ENCODE data around the gene BMERB1.
"Not testable (repeated sequence)": the region's sequence is repeated elsewhere in the genome, so short reads cannot be mapped to it uniquely, and the experiment has no call there.

Gene BMERB1

DNA sequence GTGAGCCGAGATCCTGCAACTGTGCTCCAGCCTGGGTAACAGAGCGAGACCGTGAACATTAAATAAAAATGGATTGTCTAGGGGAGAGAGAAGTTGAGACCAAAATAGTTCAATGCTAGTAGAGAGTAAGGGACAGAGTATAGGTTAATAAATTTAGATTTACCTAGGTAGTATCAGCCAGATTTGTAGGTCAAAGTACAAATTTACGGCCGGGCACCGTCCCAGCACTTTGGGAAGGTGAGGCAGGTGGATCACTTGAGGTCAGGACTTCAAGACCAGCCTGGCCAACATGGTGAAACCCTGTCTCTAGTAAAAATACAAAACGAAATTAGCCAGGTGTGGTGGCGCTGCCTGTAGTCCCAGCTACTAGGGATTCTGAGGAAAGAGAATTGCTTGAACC lies 12.2 kb upstream of the BMERB1 start:
- DNase-seq, result no peak

DNA sequence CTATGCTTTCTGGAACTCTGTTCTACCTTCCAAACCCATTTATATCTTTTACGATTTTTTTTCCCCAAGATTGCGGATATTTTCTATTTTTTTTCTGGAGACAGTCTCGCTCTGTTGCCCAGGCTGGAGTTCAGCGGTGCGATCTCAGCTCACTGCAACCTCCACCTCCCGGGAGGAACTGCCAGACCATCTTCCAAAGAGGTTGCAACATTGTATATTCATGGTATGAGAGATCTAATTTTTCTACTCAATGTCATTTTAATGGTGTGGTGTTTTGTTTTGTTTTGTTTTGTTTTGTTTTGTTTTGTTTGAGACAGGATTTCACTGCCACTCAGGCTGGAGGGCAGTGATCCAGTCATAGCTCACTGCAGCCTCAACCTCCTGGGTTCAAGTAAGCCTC lies 8.5 kb upstream of the BMERB1 start:
- no peak for DNase-seq

DNA sequence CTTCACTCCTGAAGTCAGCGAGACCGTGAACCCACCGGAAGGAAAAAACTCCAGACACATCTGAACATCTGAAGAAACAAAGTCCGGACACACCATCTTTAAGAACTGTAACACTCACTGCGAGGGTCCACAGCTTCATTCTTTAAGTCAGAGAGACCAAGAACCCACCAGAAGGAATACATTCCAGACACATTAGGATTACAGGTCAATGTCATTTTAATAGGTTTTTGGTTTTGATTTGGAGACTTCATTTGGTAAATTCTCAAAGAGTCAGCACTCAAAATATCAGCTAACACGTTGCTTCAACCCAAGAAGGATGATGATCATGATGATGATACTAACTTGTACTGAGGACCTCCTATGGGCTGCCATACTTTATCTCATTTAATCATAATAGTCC lies 7.6 kb upstream of the BMERB1 start:
- DNase-seq, result no peak

DNA sequence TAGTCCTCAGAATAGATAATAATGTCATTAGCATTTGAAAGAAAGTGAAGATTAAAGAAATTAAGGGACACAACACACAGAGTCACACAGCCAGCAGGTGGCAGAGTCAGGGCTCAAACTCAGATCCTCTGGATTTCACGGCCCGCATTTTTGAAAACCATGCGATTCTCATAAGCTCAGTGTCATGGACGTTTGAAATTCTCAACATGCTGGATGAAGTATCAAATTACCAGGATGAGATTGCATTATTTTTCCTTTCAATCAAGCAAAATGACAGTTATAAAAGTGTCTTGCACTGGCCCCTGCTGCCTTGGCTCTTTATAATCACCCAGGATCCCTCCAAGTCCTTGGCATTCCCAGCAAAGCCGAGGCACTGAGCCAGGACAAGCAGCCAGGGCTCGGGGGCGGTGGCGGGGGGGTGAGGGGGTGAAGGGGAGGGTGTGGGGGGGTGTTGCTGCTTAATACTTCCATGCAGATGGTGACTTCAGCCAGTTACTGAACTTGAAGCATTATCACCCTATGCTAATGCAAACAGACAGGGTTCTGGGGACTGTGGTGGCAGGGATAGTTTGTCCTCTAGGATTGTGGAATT lies 6.6 kb upstream of the BMERB1 start:
- peak in 51 of 56 donors; percentile 3 to 83 (median 44) for DNase-seq

DNA sequence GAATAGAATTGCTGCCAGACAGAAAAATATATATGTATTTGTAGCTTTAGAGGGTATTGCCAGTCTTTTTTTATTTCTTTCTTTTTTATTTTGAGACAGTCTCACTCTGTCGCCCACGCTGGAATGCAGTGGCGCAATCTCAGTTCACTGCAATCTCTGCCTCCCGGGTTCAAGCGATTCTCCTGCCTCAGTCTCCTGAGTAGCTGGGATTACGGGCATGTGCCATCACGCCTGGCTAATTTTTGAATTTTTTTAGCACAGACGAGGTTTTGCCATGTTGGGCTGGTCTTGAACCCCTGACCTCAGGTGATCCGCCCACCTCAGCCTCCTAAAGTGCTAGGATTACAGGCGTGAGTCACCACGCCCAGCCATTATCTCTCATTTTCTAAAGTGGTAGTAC lies 3.5 kb upstream of the BMERB1 start:
- DNase-seq, result not testable (repeated sequence)

DNA sequence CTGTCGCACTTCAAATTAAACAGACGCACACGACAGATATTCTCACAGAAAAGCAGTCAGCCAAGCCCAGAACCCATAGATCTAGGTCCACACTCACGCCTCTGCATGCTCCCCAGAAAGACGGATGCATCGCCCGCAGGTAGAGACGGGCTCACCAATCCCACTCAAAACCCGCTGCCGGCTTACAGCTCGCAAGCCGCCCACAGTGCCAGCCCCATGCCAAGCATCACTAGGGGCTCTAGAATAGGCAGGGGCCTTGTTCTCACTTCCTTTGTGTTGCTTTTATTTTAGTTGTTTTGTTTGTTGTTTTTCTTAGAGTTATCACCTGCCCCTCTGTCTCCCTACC lies 336 bp upstream of the BMERB1 start:
- peak in 6 of 56 donors; percentile 44 to 63 (median 53) for DNase-seq

DNA sequence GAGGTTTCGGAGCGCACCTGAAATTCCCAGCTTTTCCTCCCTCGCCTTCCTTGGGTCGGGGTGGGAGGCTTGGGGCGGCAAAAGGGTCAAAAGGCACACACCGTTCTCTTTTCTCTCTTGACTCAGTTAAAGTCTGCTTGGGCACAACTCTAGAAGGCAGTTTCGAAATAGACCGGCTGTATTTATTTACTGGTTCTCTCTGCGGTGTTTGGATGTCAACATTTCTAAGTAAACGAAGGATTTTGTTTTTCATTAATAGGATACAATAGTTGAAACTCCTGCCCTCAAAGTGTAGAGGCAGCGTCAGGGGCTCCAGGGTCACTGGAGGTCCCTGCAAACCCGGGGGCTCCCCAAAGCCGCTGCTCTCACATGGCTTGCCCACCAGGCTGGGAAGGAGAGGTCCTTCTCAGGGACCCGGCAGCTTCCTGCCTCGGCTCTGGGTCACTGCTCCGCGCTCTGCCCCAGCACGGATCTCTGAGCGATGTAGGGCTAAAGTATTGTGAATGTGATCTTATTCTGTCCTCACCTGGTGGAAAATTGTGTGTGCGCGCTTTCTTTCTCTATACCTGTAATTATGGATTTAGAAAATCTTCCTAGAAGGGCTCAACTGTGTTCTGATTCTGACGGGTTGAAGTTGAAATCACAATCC lies 952 bp downstream of the BMERB1 start:
- peak in 8 of 56 donors; percentile 0 to 4 (median 2) for DNase-seq

DNA sequence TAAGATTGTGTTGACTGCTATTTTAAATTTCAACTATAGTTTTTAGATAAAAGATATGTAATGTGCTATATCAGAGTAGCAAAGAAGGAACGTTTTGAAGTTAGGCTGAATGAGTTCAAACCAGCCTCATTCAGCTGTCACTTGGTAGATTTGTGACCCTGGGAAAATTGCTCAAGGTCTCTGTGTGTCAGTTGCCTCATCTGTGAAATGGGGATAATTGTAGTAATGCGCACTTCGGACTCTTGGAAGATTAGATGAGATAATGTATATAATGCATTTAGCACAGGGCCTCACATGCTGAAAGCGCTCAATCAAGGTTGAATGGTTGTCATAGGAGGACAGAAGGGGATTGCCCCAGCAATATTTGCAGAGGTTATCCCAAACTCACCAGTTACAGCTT lies 4.7 kb downstream of the BMERB1 start:
- DNase-seq, result no peak

DNA sequence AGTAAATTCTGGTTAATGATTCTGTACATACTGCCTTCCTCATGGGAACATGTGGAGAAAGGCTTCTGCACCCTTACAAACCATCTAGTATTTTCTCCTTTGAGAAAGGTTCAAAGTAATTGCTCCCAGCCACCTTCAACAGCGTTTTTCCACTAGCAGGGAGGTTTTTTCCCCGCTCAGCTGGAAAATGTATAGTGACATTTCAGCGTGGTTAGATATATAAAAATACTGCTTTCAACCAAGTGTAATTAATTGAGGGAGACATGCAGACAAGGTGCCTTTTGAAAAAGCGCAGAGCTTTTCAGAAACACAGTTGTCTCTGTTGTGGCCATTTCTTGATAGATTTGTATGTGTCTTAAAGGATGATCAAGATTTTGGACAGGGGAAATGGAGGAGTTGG lies 5.1 kb downstream of the BMERB1 start:
- DNase-seq, result no peak

DNA sequence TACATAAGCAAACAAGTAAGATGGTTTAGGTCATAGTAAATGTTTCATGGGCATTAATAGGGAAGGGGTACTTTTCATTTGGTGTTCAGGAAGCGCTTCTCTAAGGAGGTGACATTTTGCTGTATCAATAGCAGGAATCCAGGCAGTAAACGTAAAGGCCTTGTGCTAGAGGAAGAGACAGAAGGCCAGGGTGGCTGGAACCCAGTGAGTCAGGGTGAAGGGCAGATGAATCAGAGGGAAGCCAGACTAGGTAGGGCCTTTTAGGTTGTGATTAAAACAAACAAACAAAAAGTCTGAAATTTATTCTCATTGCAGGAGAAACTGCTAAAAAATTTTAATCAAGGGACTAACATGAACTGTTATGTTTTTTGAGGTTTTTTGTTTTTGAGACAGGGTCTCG lies 6.5 kb downstream of the BMERB1 start:
- no peak for DNase-seq

DNA sequence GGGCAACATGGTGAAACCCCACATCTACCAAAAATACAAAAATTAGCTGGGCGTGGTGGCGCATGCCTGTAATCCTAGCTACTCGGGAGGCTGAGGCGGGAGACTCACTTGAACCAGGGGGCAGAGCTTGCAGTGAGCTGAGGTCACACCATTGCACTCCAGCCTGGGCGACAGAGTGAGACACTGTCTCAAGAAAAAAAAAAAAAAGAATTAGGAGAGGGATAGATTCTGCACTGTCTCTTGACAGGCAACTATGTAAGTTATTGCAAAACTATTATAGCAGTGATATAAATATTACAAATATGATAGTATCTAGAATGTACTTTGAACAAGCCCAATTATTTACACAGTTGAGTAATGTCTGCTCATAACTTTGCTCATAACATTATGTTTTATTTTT lies 7.8 kb downstream of the BMERB1 start:
- not testable (repeated sequence) for DNase-seq

DNA sequence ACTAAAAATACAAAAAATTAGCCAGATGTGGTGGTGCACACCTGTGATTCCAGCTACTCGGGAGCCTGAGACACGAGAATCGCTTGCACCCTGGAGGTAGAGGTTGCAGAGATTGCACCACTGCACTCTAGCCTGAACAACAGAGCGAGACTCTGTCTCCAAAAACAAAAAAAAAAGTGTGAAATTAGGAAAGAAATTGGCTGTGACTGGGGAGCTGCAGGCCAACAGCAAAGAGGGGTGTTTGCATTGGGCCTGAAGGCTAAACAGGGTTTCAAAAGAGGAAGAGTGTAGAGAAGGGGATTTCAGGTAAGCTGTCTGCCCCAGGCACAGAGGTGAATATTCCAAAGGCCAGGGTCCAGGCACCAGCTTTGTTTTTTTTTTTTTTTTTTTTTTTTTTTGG lies 9.4 kb downstream of the BMERB1 start:
- no peak for DNase-seq

DNA sequence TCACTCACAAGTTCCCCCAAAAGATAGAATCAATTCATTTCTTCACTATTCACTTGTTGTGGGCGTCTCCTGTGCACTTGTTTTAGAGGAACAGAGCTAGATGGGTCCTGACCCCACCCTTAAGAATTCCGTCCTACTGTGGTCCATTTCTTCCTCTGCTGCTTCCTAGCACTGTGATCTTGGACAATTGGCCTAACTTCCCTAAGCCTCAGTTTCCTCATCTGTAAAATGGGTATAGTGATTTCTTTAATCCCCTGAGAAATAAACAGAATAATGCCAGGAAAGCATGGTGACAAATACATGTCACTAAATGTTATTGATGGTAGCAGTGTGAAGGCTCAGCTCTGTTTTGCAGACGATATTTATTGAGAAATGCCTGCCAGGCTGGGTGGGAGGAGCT lies 9.9 kb downstream of the BMERB1 start:
- no peak for DNase-seq

DNA sequence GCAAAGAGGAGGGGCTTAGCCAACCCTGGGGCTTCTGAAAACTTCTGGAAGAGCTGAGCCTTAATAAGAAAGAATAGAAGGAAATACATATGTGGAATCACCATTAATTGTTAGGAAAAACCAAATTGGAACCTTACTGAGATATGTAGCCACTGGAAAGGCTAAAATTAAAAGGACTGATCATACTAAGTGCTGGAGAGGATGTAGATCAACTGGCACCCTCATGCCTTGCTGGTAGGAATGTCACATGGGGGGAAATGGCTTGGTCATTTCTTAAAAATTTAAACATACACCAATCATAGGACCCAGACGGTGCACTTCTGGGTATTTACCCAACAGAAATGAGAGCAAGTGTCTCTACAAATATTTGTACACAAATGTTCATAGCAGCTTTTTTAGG lies 11.1 kb downstream of the BMERB1 start:
- DNase-seq, result no peak

DNA sequence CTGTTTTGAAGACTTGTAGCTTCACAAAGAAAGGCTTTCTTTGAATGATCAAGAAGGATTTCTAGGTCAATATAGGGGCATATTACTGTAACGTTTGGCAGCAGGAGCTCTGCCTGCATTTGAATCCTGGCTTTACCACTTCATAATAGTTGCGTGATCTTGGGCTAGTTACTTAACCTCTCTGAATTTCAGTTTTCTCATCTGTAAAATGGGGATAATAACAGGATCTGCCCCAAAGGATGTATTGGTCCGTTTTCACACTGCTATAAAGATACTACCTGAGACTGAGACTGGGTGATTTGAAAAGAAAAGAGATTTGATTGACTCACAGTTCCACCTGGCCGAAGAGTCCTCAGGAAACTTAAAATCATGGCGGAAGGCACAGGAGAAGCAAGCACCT lies 12.5 kb downstream of the BMERB1 start:
- no peak for DNase-seq

DNA sequence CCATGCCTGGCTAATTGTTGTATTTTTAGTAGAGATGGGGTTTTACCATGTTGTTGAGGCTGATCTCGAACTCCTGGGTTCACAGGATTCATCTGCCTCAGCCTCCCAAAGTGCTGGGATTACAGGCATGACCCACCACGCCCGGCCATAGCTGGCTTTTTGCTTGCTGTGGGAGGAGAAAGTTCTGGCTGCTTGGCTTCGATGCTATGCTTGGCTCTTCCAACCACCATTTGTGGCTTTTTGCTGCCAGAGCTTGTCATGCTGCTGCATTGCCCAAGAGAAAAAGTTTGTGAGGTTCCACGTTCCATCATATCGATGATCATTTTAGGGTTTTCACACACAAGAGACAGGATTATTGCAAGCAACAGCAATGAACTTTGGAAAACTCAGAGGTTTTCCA lies 16.2 kb downstream of the BMERB1 start:
- no peak for DNase-seq

DNA sequence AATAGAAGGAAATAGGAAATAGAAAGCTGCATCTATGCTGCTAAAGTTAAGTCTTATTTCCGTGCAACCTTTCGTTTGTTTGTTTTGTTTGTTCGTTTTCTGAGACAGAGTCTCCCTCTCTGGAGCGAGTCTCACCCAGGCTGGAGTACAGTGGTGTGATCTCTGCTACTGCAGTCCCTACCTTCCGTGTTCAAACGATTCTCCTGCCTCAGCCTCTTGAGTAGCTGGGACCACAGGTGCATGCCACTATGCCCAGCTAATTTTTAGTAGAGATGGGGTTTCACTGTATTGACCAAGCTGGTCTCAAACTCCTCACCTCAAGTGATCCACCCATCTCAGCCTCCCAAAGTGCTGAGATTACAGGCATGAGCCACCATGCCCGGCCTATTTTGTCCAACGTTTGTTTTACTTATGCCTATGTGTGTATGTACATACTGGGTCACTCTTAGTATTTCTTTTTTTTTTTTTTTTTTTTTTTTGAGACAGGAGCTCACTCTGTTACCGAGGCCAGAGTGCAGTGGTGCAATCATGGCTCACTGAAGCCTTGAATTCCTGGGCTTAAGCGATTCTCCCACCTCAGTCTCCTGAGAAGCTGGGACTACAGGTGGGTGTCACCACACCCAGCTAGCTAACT lies 16.8 kb downstream of the BMERB1 start:
- DNase-seq, result no peak

DNA sequence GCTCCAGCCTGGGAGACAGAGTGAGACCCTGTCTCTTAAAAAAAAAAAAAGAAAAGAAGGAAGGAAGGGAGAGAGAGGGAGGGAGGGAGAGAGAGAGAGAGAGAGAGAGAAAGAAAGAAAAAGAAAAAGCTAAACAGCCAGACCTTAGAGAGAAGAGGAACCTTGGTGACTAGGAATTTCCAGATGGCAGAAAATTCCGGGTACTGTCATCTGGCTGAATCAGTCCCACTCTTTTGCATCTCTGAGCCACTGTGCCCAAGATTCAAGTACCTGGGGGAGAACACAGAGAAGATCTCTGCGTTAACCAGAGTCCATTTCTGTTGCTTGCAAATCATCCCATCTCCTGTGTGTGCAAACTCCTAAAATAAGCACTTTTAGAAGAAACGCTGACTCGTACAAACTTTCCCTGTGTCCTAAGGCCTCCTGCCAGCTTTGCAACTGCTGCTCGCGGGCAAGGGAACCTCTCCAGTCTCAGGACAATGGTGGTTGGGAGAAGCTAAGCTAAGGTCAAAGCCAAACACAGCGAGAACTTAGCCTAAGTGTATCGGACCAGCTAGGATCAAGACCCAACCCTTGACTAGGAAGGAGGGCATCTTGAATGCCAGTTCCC lies 18.0 kb downstream of the BMERB1 start:
- no peak for DNase-seq

DNA sequence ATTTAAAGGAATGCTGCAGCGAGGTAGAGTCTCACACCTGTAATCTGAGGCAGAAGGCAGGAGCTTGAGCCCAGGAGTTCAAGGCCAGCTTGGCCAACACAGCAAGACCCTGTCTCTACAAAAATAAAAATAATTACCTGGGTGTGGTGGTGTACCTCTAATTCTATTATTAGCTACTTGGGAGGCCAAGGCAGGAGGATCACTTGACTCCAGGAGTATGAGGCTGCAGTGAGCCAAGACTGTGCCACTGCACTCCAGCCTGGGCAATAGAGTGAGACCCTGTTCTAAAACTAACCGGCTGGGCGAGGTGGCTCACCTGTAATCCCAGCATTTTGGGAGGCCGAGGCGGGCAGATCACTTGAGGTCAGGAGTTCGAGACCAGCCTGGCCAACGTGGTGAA lies 18.9 kb downstream of the BMERB1 start:
- DNase-seq, result not testable (repeated sequence)

DNA sequence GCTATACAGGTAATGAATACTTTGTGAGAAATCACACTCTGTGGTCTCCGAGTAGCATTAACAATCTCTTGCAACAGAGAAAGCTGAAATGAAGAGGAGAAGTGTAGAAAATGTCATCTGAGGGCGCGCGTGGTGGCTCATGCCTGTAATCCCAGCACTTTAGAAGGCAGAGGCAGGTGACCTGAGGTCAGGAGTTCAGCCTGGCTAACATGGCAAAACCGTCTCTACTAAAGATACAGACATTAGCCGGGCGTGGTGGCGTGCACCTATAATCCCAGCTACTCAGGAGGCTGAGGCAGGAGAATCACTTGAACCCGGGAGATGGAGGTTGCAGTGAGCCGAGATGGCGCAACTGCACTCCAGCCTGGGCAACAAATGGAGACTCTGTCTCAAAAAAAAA lies 20.5 kb downstream of the BMERB1 start:
- not testable (repeated sequence) for DNase-seq

DNA sequence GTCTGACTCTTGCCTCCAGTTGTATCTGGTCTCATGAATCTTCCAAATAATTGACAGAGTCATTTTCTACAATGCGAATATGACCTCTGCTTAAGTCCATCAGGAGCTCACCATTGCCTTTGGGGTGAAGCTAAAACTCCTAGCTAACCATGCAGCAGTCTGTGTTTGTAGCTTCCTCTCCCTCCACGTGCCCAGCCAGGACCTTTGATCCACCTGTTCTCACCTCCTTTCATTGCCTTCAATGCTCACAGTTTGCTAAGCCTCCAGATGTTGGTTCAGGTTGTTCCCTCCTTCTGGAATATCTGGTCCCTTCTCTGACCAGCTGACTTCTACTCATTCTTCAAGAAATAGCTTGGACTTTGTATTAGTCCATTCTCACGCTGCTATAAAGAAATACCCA lies 23.0 kb downstream of the BMERB1 start:
- no peak for DNase-seq

DNA sequence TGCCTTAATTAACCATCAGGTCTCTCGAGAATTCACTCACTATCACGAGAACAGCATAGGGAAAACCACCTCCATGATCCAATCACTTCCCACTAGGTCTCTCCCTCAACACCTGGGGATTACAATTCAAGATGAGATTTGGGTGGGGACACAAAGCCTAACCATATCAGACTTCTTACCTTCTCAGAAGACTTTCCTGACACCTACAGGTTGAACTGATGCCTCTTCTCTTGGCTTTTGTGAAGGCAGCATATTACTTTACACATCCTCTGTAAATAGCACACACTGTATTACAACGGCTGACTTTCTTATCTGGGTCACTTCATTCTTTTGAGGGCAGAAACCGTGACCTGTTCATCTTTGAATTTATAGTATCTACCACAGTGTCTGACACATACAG lies 23.6 kb downstream of the BMERB1 start:
- no peak for DNase-seq

DNA sequence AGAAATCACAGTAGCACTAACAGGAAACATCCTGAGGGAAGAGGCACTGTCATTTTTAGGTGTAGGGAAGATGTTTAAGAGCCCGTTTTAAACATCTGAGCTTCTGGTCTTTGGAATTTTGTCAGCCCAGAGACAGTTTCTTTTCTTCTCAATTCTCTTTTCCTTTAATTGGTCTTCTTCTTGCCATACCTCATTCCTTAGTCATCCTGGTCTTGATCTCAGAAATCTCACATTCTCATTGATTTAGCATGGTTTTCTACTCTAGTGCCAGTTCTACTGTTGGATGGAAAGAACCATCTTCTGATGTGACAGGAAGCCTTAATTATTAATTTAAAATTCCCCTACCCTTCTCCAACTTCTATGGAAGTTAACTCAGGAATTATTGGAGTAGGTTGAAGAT lies 25.4 kb downstream of the BMERB1 start:
- no peak for DNase-seq
